Measurements from ENCODE around the gene GALNT18. TPM values are rescaled to one million over a fixed set of nuclear protein-coding genes. Genes with fewer than 3 reads are reported as not detected.
A peak's percentile ranks its signal among the peaks of the same experiment; 100 is the strongest.

GALNT18 gene
- polyA plus RNA-seq, 1 donor from 2014 or later: 7.6 TPM

- H4K20me1 ChIP-seq (ENCODE audit: insufficient read depth): no peaks in the 10 kb centered on the region
- no peaks in the 10 kb centered on the region for H3K79me2 ChIP-seq (replicated peaks; ENCODE audit: insufficient read depth, low read length)
- TF ChIP-seq POLR2AphosphoS5 (IDR thresholded peaks at IDR 0.05) (peak; percentile 34), CTCF (IDR thresholded peaks at IDR 0.05; ENCODE audit: poor library complexity, severe bottlenecking) (no peak)
- no peaks in the 10 kb centered on the region for H3K36me3 ChIP-seq (ENCODE audit: insufficient read depth, low read length)
- H3K4me3 ChIP-seq (ENCODE audit: low read length): no peak overlapping the region
- no peak overlapping the region for H3K27ac ChIP-seq (ENCODE audit: low read length)
- H3K9me3 ChIP-seq (ENCODE audit: low read length): no peaks in the 10 kb centered on the region
- no peaks in the 10 kb centered on the region for H3F3A ChIP-seq (ENCODE audit: insufficient read depth, low read length, poor library complexity, severe bottlenecking)
- no peak overlapping the region for H3K4me2 ChIP-seq (ENCODE audit: low read length)
- H3K9ac ChIP-seq (ENCODE audit: low read length): no peak overlapping the region
- no peak overlapping the region for H2AFZ ChIP-seq (ENCODE audit: low read depth, low read length)
- no peaks in the 10 kb centered on the region for H3K9me2 ChIP-seq (ENCODE audit: insufficient read depth, low read length)
- no peaks in the 10 kb centered on the region for H3K27me3 ChIP-seq (ENCODE audit: insufficient read depth, low read depth, low read length)
Measured at GRCh38 chr11:11374358-11375148, 247.3 kb downstream of the GALNT18 start.

- Histone ChIP-seq H2AFZ (ENCODE audit: low read depth, low read length) (no peak overlapping the region), H3F3A (ENCODE audit: insufficient read depth, low read length, poor library complexity, severe bottlenecking) (no peaks in the 10 kb centered on the region), H3K27ac (ENCODE audit: low read length) (no peak overlapping the region), H3K9ac (ENCODE audit: low read length) (no peak overlapping the region), H3K27me3 (ENCODE audit: insufficient read depth, low read depth, low read length) (no peaks in the 10 kb centered on the region), H3K79me2 (replicated peaks; ENCODE audit: insufficient read depth, low read length) (no peaks in the 10 kb centered on the region), H3K4me2 (ENCODE audit: low read length) (no peak overlapping the region), H4K20me1 (ENCODE audit: insufficient read depth) (no peaks in the 10 kb centered on the region), H3K9me2 (ENCODE audit: insufficient read depth, low read length) (no peaks in the 10 kb centered on the region), H3K9me3 (ENCODE audit: low read length) (no peaks in the 10 kb centered on the region), H3K4me3 (ENCODE audit: low read length) (no peak overlapping the region), H3K36me3 (ENCODE audit: insufficient read depth, low read length) (no peaks in the 10 kb centered on the region)
- no peak for TF ChIP-seq EP300 (conservative IDR thresholded peaks at IDR 0.05; ENCODE audit: poor library complexity, severe bottlenecking)
- no peak for TF ChIP-seq MXI1 (conservative IDR thresholded peaks at IDR 0.05; ENCODE audit: poor library complexity, severe bottlenecking)
- TF ChIP-seq RAD21 (conservative IDR thresholded peaks at IDR 0.05): no peak
- no peak for TF ChIP-seq TAF1 (IDR thresholded peaks at IDR 0.05; ENCODE audit: low read depth)
- no peak for TF ChIP-seq POLR2AphosphoS5 (IDR thresholded peaks at IDR 0.05)
- TF ChIP-seq REST (IDR thresholded peaks at IDR 0.05; ENCODE audit: borderline replicate concordance): no peak
- no peak for TF ChIP-seq CTCF (IDR thresholded peaks at IDR 0.05; ENCODE audit: poor library complexity, severe bottlenecking)
- TF ChIP-seq SMC3 (conservative IDR thresholded peaks at IDR 0.05; ENCODE audit: poor library complexity): no peak
- no peak for TF ChIP-seq EZH2 (IDR thresholded peaks at IDR 0.05; ENCODE audit: borderline replicate concordance, insufficient read depth, low read length, poor library complexity, severe bottlenecking)
Measured at GRCh38 chr11:11373934-11374333, 247.9 kb downstream of the GALNT18 start.

Data from neural cell (in vitro differentiated cells).